ENCODE results near the gene THSD7B.
A peak's percentile ranks its signal among the peaks of the same experiment; 100 is the strongest.
"Not testable (repeated sequence)": the region's sequence is repeated elsewhere in the genome, so short reads cannot be mapped to it uniquely, and the experiment has no call there.

Gene THSD7B

DNA sequence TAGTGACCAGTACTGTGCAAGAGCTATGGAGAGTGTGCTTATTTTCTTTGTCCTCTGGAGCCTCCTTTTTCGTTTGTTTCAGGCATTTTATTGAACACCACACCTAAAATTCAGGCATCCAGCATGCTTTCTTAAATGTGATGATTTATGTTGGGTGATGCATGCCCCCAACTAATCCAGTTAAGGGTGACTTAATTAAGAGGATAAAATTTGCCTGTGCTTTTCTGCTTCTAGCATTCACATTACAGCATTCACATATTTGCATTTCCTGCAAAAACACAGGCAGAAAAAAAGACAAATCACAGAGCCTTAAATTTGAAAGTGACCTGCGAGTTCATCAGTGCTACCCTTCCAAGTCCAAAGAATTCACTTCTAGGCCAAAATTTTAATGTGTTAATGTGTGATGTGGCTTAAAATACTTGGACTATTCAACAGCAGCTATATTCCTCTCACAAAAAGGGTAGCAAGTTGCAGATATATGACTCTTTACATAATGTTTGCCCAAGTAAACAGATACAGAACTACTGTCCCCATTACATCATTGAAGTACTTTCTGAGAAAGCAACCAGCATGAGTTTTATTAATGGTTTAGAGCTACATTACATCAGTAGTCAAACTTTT is 286.5 kb downstream of the THSD7B start:
- DNase-seq = peak; percentile 27

DNA sequence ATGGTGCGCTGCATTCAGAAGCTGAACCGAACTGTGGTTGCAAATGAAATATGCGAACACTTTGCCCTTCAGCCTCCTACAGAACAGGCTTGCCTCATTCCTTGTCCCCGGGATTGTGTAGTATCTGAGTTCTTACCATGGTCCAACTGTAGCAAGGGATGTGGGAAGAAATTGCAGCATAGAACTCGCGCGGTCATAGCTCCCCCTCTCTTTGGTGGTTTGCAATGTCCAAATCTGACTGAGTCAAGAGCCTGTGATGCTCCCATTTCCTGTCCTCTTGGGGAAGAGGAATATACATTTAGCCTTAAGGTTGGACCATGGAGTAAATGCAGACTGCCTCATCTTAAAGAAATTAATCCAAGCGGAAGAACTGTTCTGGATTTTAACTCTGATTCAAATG is 291.4 kb downstream of the THSD7B start:
- DNase-seq = no peak

DNA sequence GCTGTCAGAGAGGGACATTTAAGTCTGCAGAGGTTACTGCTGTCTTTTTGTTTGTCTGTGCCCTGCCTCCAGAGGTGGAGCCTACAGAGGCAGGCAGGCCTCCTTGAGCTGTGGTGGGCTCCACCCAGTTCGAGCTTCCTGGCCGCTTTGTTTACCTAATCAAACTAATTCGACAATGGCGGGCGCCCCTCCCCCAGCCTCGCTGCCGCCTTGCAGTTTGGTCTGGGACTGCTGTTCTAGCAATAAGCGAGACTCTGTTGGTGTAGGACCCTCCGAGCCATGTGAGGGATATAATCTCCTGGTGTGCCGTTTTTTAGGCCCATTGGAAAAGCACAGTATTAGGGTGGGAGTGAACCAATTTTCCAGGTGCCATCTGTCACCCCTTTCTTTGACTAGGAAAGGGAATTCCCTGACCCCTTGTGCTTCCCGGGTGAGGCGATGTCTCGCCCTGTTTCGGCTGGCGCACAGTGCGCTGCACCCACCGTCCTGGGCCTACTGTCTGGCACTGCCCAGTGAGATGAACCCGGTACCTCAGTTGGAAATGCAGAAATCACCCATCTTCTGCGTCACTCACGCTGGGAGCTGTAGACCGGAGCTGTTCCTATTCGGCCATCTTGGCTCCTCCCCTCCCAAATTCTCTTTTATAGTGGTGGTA is 310.9 kb downstream of the THSD7B start:
- DNase-seq = not testable (repeated sequence)

DNA sequence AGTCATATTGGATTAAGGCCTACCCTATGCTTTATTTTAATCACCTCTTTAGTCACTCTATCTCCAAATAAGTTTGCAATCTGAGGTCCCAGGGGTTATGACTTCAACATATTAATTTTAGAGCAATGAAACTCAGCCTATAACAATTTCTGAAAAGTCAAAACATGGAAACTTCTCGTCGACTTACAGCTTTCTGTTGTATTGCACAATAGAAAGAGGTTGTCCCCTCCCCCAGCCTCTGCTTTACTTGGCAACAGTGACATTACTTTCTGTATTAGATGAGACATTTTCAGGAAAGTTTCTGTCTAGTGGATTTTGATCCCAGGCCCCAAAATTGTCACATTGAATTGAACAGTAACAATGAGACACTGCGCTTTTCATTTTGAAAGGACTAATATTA is 326.4 kb downstream of the THSD7B start:
- DNase-seq = no peak

DNA sequence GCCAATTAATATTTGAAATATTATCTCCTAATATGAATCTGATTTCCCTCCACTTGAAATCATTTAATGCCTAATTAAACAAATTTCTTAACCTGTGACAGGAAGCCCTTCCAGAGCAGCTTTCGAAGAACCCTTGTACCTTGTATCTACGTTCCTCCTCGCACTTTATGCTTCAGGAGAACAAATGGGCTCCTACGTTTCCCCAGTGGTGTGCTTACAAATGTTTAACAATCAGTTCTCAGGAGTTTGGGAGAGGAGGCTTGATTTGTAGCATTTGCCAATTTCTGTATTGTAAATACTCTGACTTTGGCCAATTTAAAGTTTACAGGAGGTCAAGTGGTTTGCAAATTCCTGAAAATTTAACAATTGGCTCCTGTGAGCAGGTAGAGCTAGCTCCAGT is 327.8 kb downstream of the THSD7B start:
- no peak for DNase-seq

DNA sequence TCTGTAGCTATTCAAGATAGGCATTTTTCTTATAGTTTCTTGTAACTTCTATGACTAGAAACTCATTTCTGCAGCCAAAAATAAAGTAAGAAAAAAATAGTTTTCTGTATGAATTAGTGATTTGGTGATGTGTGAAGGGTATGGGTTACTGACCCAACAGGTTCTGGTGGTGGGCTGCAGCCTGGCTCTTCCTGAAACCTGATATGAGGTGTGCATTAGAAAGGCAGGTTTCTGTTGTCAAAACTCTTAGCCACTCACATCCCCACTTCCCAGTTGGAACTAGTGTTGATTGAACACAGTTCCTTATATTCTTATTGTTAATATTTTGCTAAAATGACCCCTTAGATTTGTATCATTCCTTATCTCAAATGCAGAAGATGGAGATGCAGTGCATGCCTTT is 330.8 kb downstream of the THSD7B start:
- no peak for DNase-seq

DNA sequence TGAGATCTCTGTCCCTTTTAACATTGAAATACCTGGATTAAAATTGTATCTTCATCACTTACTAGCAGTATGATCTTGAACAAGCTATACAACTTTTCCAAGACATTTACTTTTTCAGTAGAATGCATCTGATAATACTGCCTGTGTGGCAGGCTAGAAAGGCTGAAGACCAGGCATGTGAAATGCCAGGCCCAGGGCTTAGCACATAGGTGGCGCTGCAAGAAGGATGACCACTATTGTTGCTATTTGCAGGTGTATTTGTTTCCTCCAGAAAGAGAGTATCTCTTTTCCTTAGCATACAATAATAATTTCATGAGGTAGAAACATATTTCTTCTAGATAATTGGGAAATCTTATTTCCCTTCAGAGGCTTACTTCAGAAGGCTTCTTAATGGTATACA is 331.3 kb downstream of the THSD7B start:
- DNase-seq = no peak

DNA sequence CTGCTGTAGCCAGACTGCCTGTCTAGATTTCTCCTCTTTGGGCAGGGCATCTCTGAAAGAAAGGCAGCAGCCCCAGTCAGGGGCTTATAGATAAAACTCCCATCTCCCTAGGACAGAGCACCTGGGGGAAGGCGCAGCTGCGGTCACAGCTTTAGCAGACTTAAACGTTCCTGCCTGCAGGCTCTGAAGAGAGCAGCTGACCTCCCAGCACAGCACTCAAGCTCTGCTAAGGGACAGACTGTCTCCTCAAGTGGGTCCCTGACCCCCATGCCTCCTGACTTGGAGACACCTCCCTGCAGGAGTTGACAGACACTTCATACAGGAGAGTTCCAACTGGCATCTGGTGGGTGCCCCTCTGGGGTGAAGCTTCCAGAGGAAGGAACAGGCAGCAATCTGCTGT is 336.5 kb downstream of the THSD7B start:
- not testable (repeated sequence) for DNase-seq

DNA sequence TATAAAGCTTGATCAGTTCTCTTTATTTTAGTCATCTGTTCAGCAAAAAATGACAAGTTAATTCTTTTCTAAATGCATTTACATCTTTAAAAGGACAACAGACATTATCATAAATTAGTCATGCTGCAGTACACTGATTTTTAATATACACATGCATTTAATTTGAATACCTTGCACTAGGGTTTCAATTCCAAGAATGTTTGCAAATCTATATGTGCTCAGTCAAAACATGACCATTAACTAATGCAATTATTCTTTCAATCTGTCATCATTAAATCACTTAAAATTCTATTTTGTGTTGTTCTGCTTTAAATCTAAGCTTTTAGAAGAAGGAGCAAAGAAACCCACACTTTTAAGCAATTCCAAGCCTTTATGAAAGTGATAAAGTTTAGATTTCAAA is 342.6 kb downstream of the THSD7B start:
- DNase-seq = no peak

DNA sequence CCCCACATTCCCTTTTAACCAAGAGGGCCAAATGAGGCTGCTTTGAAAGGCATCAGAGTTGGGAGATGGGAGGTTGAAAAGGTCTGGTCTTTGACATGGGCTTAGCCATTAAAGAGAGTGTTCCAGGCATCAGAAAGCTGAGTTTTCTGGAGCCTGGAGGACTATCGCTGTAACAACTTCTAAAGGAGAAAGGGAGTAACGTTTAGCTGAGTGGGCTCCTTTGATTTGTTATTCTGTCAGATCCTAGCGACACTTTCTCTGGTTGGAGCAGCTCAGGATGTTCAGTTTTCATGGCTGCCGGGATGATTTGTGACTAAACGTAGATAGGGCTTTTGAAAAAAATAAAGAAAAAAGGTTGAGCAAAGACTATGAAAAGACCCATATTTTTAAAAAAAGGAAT is 346.6 kb downstream of the THSD7B start:
- DNase-seq = no peak

DNA sequence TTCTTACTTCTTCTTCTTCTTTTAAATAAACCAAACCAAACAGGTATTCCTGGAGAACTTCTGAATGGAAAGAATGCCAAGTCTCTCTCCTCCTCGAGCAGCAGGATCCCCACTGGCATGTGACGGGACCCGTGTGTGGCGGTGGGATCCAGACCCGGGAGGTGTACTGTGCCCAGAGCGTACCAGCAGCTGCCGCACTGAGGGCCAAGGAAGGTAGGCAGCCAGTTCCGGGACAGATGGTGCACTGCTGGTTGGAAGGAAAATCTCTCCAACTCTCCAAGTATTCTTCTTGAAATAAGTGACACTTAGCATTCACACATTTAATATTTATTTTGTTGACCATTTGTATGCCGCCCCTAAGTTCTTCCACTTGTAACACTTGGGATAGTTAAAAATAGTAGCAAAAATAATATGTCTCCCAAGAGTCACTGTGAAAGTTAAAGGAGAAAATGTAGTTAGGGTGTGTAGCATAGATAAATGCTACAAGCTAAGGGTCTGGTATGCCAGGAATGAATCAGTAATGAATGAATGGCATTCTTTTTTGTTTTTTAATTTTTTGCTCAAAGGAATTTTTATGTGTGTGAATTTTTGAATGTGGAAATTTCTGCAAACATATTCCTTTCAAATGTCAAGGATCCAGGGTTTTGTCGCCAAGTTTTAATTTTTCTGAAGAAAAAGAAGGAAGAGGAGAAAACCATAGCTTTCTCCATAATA is 349.9 kb downstream of the THSD7B start:
- DNase-seq = no peak

DNA sequence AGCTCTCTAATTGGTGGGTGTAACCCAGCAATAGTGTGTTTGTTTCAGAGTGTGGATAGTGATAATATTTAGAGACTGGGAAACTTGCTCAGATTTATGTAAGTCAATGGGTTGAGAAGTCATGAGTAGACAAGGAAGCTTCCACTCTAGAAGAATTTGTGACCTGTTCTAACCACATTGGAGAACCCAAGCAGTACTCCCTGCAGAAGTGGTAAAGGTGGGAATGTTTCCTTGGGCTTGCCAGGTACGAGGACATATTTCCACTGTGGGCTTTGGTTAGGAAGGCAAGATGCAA is 350.4 kb downstream of the THSD7B start:
- no peak for DNase-seq

DNA sequence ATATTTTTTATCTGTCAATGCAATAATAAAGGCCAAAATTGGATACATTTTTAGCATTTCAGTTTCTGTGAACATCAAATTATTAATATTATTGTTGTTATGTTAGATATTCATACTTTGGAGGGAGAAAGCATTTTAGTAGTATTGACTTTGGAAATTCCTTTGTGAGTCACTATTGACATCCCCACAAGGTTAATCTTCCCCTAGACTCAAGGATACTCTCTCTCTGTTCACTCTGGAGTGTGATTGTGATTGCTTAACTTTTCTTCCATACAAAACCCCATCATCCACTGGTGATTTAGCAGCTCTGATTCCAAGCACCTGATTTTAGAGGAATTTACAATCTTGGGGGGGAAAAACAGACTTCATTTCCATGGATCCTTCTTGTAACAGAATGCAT is 352.0 kb downstream of the THSD7B start:
- DNase-seq = no peak

DNA sequence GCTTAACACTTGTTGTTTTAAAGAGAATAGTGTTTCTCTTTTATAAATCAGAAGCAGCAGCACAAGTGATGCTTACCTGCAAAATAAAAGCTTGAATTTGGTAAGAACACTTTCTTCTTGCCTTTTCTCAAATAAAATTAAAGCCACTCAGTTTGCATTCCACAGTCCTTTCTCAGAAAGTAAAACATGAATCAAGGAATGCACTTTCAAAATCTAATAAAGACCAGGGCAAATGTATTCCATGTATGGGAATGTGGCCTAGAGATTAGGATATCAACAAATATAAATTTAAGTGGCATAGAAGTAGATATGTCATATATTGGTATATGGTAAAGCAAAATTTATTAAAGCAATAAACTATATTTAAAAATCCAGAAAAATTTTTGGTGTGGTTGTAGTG is 352.8 kb downstream of the THSD7B start:
- no peak for DNase-seq

DNA sequence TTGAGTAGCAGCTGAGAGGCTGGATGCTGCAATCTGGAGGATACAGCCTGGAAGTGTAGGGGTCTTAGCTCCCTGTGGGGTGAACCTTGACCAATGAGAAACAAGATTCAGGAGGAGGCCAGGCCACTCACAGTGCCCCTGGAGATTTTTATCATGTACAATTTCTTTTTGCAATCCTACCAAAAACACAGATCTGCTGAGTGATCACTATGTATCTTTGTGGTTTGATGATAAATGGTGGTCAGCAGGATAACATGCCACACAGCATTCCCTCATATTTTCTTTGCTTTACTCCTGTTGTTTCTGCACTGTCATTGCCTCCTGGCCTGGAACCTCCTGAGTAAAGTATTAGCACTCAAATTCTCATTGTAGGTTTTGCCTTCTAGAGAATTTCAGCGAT is 357.9 kb downstream of the THSD7B start:
- no peak for DNase-seq

DNA sequence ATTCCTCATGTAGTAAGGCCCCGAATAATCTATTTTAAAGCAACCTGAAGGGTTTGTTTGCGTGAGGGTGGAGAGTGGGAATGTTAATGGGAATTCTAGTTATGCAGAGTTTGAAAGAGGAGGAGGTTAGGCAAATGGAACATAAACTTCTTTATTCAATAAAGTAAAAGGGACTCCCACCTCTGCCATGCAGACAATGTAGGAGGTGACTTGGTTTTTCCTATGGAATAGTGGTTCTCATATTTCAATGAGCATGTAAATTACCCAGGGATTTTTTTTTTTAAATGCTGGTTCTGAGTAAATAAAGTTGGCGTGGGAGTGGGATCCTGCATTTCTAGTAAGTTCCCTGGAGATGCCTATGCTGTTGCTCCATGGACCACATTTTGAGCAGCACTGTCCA is 367.9 kb downstream of the THSD7B start:
- peak; percentile 2 for DNase-seq

DNA sequence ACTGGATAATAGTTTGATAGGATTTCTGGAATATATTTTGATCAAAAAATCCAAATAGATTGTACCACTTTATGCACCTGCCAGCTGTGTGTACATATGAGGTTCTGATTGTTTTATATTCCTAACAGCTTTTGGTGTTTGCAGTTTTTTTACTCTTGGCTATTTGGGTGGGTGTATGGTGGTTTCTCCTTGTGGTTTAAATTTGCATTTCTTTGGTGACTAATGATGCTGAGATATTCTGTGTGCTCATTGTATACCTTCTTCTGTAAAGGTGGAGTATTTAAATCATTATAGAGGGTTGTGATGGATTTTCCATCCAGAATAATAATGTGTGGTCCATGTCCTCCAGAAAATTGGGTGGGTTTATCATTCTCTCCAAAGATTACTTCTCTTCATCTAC is 372.9 kb downstream of the THSD7B start:
- DNase-seq = no peak

DNA sequence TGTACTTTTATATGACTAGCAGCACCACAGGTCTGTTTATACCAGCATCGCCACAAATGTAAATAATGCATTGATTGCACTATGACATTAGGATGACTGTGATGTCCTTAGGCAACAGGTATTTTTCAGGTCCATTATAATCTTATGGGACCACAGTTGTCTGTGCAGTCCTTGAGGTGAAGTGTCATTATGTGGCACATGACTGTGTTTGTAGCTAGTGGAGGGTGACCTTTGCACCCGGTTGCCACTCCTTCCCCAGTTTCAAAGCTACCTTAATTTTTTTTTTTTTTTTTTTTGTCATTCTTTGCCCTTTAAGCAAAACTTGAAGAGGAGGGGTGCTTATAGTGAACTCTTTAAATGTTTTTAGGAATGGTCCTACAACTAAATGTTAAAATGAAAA is 386.4 kb downstream of the THSD7B start:
- no peak for DNase-seq

DNA sequence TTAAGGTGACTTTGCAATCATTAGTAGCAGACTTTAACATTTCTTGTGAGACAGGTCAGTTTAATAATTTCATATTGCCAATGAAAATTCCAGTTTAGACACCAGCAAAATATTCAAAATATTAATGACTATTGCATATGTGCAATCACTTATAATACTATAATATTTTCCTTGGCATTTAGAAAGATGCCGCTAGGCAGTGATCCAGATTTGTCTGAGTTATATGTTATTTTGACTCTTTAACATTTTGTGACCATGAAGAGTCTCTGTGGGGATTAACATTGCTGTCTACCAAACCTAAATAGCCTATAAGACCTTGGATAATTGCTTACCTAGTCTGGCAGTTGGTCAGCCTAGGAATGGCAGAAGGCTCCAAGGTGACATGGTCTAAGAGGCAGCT is 389.6 kb downstream of the THSD7B start:
- DNase-seq = no peak

DNA sequence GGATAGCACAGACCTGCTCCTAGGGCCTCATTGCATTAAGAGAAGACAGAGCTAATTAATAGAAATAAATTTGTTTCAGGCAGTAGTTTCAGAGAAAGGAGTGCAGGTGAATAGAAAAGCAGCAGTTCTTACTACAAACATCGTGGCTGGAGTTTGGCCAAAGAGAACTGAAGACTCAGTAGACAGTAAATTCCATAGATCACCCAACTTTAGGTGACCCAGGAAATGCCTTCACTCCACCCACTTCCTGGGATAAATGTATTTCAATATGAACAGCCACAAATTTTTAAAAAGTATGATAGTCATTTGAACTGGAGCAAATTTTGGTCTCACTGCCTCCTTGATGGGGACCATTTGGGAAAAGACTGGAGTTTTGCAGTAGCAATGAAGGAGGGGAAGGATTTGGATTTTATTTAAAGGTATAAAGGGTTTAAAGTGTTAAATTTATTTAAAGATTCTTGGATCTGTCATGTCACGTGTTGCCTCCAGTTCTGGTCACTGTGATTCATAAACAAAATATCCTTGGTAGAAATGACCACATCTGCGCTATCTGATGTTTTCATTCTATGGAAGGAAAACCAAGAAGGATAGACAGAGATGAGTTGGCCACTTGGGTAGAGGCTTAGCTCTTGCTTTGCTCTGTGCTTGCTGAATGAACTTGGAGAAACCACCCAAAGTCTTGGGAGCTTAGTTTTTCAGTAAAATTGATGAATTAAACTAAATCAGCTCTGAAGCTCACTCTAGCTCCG is 390.2 kb downstream of the THSD7B start:
- no peak for DNase-seq

DNA sequence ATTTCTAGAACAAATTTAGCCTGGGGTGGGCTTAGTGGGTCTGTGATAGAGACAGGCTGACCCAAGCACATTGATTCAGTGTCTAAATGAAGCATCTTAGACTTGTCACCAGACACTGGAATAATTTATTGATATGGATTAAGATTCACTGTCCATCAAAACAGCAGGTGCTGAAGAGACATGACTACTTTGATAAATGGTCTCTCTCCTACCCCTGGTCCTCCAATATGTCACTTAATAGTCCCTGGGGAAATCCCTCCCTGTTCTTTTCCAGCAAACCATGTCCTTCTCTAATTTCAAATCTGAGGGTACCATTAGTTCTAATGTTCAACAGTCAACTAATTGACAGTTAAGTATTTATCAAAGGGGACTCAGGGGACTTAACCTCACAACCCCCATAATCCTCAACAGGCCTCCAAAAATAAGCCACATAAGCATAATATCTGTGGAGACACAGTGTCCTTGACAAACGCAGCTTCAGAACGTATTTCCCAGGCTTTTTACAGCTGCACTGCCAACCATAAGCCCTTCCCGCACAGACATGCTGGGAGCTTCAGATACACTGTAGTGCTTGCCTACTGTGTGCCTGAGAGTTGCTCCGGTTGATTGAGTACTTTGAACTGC is 391.0 kb downstream of the THSD7B start:
- DNase-seq = peak; percentile 63

DNA sequence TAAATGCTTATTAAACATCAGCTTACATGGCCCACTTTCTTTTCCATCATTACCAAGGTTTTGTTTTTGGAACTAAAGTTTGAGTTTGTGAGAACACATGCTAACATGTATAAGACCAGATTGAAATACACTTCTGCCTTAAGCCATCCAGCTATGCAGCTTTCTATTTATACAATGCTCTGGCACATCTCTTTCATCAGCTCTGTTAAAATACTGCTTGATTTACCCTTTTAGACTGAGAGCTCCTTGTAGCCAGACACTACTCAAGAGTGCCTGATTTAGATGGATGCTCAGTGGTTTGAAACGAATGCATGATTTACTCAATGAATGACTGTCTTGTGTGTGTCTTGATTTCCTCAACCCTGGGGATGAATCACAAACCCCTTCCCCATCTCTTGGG is 392.5 kb downstream of the THSD7B start:
- DNase-seq = no peak

DNA sequence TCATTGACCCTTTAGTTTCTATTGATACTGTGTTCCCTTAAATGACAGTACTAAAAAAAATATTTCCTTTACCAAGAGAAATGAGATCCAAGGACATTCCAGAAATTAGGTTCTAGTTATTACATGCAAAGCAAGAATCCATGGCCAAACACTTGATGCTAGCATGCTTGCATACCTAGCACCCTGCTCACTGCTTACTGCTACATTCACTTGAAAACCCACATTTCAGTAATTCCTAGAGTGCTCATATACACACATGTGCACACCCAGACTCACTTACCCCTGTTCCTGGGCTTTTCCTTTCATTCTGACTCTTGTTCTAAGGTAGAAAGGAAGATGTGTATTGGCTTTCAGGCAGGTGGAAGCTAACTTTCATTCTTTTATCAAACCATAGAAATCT is 395.9 kb downstream of the THSD7B start:
- DNase-seq = no peak

DNA sequence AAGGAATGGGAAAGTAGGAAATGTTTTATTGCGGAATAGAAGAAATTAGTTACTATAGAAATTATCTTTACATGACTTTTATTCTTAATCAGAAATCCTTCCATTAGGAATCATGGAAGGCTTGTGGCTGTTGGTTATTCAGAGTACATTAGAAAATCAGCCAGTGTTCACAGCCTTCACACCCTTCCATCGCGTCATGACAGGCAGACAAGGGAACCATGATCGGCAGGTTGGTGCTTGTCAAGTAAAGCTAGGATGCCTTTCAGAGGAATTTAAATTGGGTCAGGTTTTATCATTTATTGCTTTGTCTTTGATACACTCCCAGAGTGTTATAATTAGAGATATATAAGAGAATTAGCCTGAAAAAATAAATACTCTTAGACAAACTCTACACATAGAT is 400.6 kb downstream of the THSD7B start:
- no peak for DNase-seq

Data from NCI-H69 (cell line).